Memory B cell (primary cell): Measurements from ENCODE around the gene BCAS1.

Experiments used
- ATAC-seq: fragments of 150-1000 bp; cut with Tn5 transposase; 2 replicates; pipeline ENCODE4 v1.10.0; 2021; ENCODE audit warnings: low read depth, mild to moderate bottlenecking, moderate library complexity
- DNase-seq, 2 donors: peaks; one replicate each; pipeline ENCODE4 v3.0.0; 2022; ENCODE audit warnings: low spot score in 2 of 2
- H3K27ac Mint-ChIP-seq: one replicate; pipeline ENCODE4 v1.8.0; 2022; ENCODE audit warnings: mild to moderate bottlenecking, moderate library complexity, mixed read lengths
- H3K27me3 Mint-ChIP-seq: one replicate; pipeline ENCODE4 v1.8.0; 2022; ENCODE audit warnings: mixed read lengths
- H3K36me3 Mint-ChIP-seq: one replicate; pipeline ENCODE4 v1.8.0; 2022; ENCODE audit warnings: mild to moderate bottlenecking, mixed read lengths
- H3K4me1 Mint-ChIP-seq: one replicate; pipeline ENCODE4 v1.8.0; 2022; ENCODE audit warnings: mixed read lengths
- H3K4me3 Mint-ChIP-seq: one replicate; pipeline ENCODE4 v1.8.0; 2022; ENCODE audit warnings: mild to moderate bottlenecking, moderate library complexity, mixed read lengths
- H3K9me3 Mint-ChIP-seq: one replicate; pipeline ENCODE4 v1.8.0; 2022; ENCODE audit warnings: mixed read lengths

Gene BCAS1

DNA sequence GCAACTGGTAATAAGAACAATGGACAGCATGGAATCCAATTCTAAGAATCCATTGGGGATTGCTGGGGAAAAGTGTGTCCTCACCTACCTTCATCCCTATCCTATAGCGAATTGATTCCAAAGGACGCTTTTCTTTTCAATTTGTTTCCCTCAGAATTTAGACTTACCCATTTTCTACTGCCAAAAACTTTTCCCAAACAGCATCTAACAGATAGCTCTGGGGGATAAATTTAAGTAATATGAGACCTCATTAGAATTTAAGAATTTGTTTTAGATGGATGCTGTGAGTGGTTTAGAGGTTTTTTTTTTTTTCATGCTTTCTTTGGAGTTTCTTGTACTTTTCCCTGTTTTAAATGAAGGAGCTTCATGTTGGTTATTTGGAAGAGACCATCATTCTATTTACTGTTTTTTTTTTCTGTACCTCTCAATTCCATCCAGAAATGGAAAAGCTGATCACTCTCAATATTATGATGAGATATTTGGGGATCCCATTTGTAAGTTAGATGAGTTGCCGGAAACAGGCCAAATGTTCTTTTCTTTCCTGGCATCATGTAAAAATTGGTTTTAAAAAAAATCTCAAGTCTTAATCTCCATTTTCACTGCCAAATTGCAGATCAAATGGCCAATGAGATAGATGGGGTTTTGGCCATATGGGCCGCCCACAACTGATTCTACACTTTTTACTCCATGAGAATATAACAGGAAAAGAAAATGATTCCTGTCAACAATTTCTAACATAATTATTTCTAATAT, 105.7 kb downstream of the BCAS1 start:
- Mint-ChIP-seq H3K27me3 (peaks cover 3% of the 10 kb centered on the region), H3K4me1 (peaks cover 3% of the 10 kb centered on the region), H3K36me3 (peaks cover 2% of the 10 kb centered on the region), H3K27ac (no peak overlapping the region), H3K9me3 (no peaks in the 10 kb centered on the region), H3K4me3 (no peak overlapping the region)
- ATAC-seq (no peak), DNase-seq (no peak)

DNA sequence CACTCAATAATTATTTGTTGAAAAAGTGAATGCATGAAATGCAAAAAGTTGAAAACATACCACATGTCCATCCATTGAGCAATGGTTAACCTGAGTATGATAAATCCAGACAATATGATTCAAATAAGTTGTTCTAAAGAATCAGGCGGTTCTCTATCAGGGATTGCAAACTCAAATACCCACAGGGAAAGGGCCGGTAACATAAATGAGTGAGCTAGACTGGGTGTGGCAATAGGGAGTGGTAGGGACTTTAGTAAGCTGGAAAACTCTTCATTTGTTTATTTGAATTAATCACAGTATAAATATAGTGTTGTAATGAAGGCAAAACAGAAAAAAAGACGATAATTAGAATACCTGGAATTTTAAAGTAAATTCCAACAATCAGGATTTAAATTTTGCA, 106.3 kb downstream of the BCAS1 start:
- Mint-ChIP-seq H3K27me3 (peaks cover 3% of the 10 kb centered on the region), H3K9me3 (no peaks in the 10 kb centered on the region), H3K36me3 (peaks cover 2% of the 10 kb centered on the region), H3K4me1 (peaks cover 3% of the 10 kb centered on the region), H3K4me3 (no peak overlapping the region), H3K27ac (no peak overlapping the region)
- DNase-seq (no peak), ATAC-seq (no peak)

DNA sequence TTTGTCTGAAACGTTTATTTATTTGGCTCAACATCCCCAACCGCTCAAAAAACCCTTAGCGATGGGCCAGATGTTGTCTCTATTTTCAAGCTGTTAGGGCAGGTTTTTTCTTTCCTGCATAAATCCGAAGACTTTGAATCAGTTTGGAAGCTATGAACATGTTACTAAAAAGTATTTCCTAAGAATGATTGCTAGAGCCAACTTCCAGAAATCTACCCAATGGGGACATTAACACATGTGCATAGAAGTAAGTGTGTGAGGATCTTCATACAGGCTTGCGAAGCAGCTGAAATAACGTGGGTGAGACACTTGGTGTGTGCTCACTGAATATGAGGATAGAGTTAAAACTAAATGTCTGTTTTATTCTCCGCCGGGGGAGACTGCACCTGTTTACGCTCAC, 106.8 kb downstream of the BCAS1 start:
- peaks cover 3% of the 10 kb centered on the region for H3K4me1 Mint-ChIP-seq
- ATAC-seq, result no peak
- peaks cover 2% of the 10 kb centered on the region for H3K36me3 Mint-ChIP-seq
- H3K27ac Mint-ChIP-seq, result no peak overlapping the region
- H3K27me3 Mint-ChIP-seq, result peaks cover 3% of the 10 kb centered on the region
- no peak overlapping the region for H3K4me3 Mint-ChIP-seq
- H3K9me3 Mint-ChIP-seq, result no peaks in the 10 kb centered on the region
- no peak for DNase-seq

DNA sequence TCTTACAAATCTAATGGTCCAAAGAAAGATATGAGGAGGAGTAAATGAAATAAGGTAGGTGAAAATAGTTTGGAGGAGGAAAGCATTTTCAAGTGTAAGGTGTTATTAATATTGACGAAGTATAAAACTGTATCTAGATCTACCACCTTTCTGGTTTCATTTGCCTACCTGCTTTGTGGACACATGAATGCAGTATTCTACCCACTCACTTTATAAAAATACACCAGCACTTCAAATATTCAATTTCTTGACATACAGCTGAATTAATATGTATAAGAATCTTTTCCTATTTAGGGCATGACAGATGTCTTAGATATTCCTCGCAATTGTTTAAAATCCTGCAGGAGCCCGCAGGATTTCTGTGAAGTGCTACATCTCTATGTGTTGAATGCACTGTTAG, 108.0 kb downstream of the BCAS1 start:
- H3K4me1 Mint-ChIP-seq, result peaks cover 3% of the 10 kb centered on the region
- no peak for DNase-seq
- no peaks in the 10 kb centered on the region for H3K9me3 Mint-ChIP-seq
- H3K27me3 Mint-ChIP-seq, result peaks cover 3% of the 10 kb centered on the region
- H3K4me3 Mint-ChIP-seq, result no peak overlapping the region
- ATAC-seq, result no peak
- H3K27ac Mint-ChIP-seq, result no peak overlapping the region
- peaks cover 2% of the 10 kb centered on the region for H3K36me3 Mint-ChIP-seq

DNA sequence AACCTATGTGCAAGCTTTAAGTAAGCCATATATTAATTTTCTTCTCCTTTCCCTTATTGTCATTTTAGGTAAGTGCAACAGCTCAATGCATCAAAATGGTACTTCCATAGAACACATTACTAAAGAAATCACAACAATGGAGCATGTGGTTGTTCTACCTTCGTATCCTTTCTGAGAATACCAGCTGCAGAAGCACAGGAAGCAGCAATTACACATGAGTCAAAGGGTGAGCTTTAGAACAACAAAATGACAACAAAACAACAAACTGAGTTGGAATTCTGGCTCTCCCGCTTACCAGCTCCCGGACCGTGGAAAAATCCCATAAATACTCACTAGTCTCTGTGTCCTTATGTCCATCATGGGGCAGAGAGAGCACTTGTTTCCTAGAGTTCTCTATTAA, 108.9 kb downstream of the BCAS1 start:
- ATAC-seq, result no peak
- H3K27ac Mint-ChIP-seq, result no peak overlapping the region
- DNase-seq, result no peak
- H3K4me3 Mint-ChIP-seq, result no peak overlapping the region
- peaks cover 2% of the 10 kb centered on the region for H3K36me3 Mint-ChIP-seq
- H3K9me3 Mint-ChIP-seq, result peaks cover 1% of the 10 kb centered on the region
- H3K4me1 Mint-ChIP-seq, result peaks cover 3% of the 10 kb centered on the region
- peaks cover 2% of the 10 kb centered on the region for H3K27me3 Mint-ChIP-seq

DNA sequence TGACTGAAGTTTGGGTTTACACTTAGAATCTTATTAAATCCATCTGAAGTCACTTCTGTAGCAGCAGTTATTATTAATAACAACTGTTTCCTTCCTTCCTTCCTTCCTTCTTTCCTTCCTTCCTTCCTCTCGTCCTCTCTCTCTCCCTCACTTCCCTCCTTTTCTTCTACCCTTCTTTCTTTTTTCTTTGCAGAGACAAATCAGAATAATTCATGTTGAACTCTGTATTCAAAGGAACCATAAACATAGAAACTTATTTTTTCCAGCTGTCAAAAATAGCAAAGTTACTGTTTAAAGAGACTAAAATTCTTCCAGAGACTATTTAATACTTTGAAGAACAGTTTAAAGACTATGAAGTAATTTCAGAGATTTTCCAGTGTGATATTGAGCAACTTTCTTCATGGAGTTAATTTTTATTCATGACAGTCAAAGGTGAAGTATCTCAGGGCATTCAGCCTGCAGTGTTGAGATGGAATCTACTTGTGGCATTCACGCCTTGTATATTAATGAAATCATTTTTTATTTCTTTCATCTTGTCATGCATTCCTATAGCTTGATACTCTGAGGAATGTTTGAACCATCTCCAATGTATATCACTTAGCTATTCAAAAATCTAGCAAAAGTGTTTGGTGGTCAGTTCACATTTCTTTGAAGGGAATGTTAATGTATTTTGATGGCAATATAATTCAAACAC, 109.7 kb downstream of the BCAS1 start:
- H3K27ac Mint-ChIP-seq, result no peak overlapping the region

DNA sequence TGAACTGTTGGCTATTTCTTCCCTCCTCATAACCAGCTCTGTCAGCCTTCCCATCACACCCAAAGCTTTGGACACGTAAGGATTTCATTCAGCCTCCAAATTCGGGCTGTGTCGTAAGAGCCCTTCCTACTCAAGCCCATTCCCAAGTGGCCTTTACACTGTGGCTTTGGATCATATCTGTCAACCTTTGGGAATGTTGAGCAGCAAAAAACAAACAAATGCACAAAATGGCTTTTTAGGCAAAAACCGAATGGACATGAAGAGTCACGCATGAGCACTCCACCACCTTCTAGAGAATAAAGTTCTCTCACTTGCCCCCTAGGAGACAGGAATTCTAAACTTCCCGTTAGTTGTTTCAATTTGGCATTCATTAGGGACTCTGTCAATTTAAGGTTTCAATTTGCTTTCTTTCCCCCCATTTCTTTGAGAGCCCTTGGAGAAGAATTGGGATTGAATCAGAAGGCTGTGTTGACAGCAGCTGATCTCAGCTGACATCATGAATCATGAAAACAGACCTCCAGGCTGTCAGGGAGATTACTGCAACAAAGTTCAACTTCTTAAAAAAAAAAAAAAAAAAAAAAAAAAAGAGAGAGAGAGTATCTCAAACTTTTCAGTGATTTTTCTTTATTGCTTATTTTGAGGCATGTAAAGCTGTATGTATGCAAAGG, 110.3 kb downstream of the BCAS1 start:
- Mint-ChIP-seq H3K27ac (no peak overlapping the region), H3K27me3 (peaks cover 2% of the 10 kb centered on the region), H3K9me3 (peaks cover 1% of the 10 kb centered on the region), H3K36me3 (peaks cover 2% of the 10 kb centered on the region), H3K4me3 (no peak overlapping the region), H3K4me1 (peaks cover 3% of the 10 kb centered on the region)
- DNase-seq (no peak), ATAC-seq (no peak)

More for the DNA sequence above, 109.7 kb downstream of the BCAS1 start:
- ATAC-seq, result no peak
- peaks cover 1% of the 10 kb centered on the region for H3K9me3 Mint-ChIP-seq
- H3K4me3 Mint-ChIP-seq, result no peak overlapping the region
- H3K36me3 Mint-ChIP-seq, result no peaks in the 10 kb centered on the region
- H3K27me3 Mint-ChIP-seq, result peaks cover 2% of the 10 kb centered on the region
- no peak for DNase-seq
- H3K4me1 Mint-ChIP-seq, result peaks cover 3% of the 10 kb centered on the region

DNA sequence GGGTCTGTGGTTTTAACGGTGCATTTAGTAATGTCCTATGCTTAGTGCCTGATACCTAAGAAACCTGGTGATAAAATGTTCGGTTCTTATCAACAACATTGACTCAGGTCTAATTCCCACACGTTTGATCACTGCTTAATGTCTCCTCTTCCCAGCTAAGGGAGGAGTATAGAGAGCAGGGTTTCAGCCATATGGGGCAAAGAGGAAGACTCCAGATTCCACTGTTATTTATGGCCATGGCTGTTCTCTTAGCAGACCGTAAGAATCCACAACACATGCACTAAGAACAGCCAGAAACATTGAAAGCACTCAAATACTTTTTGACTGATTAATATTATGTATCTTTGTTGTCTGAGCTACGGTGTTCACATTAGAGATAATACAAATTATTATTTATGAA, 112.1 kb downstream of the BCAS1 start:
- H3K36me3 Mint-ChIP-seq, result peaks cover 5% of the 10 kb centered on the region
- H3K27ac Mint-ChIP-seq, result no peak overlapping the region
- H3K9me3 Mint-ChIP-seq, result peaks cover 3% of the 10 kb centered on the region
- DNase-seq (no peak), ATAC-seq (no peak)
- H3K27me3 Mint-ChIP-seq, result no peaks in the 10 kb centered on the region
- H3K4me3 Mint-ChIP-seq, result no peak overlapping the region
- H3K4me1 Mint-ChIP-seq, result peaks cover 3% of the 10 kb centered on the region

DNA sequence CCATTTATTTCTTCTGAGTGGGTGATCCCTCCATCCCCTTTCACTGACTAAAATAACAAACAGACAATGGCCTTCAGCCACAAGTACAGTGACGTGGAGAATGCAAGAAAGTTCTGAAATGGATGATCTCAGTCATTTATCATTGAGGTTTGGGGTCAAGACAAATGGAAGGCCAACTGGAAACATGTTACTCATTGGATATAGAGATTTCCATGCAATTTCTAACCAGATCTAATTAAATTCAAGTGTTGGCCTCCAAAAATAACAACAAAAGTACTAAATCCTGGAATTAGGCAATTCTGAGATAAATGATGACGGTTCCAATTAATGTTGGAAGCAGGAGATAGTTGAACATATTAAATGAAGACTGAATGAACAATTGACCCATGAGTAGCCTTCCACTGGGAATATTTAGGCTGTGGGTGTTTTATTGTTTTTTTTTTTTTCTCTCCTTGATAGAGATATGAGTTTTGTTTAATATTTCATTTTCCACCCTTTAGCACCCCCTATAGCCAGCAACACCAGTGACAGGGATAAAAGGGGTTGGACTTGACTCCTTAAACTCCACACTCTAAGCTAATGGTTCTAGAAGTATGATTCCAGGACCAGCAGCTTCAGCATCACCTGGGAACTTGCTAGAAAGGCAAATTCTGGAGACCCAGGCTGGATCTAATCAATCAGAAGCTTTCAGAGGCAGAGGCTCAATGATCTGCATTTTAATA, 112.8 kb downstream of the BCAS1 start:
- Mint-ChIP-seq H3K27me3 (no peaks in the 10 kb centered on the region), H3K4me1 (peaks cover 3% of the 10 kb centered on the region), H3K4me3 (no peak overlapping the region), H3K27ac (no peak overlapping the region), H3K36me3 (peaks cover 7% of the 10 kb centered on the region), H3K9me3 (peaks cover 5% of the 10 kb centered on the region)
- ATAC-seq (no peak), DNase-seq (no peak)

DNA sequence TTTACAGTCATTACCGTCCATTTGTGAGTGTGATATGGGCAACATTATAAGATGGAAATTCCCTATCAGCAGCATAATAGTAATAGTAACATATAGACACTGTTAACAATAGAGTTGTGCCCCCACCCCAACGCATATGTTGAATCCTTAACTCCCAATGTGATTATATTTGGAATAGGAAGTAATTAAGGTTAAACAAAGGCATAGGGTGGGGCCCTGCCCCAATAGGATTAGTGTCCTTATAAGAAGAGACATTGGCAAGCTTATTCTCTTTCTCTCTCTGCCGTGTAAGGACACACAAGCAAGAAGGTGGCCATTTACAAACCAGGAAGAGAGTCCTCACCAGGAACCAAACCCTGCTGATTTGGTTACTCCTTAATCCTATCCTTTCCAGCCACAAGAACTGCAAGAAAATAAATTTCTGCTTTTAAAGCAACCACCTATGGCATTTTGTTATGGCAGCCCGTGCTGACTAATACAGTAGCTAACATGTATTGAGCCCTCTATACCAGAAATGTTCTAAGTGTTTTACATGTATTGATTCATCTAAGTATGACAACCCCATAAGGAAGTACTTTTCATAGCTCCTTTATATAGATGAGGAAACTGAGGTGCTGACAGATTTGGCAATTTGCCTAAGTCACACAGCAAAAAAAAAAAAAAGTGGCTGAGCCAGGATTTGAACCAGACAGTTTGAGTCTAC, 114.2 kb downstream of the BCAS1 start:
- H3K4me1 Mint-ChIP-seq, result peaks cover 7% of the 10 kb centered on the region
- ATAC-seq, result no peak
- H3K27me3 Mint-ChIP-seq, result no peaks in the 10 kb centered on the region
- DNase-seq, result no peak
- peaks cover 9% of the 10 kb centered on the region for H3K36me3 Mint-ChIP-seq
- no peak overlapping the region for H3K27ac Mint-ChIP-seq
- H3K4me3 Mint-ChIP-seq, result no peak overlapping the region
- peaks cover 6% of the 10 kb centered on the region for H3K9me3 Mint-ChIP-seq

DNA sequence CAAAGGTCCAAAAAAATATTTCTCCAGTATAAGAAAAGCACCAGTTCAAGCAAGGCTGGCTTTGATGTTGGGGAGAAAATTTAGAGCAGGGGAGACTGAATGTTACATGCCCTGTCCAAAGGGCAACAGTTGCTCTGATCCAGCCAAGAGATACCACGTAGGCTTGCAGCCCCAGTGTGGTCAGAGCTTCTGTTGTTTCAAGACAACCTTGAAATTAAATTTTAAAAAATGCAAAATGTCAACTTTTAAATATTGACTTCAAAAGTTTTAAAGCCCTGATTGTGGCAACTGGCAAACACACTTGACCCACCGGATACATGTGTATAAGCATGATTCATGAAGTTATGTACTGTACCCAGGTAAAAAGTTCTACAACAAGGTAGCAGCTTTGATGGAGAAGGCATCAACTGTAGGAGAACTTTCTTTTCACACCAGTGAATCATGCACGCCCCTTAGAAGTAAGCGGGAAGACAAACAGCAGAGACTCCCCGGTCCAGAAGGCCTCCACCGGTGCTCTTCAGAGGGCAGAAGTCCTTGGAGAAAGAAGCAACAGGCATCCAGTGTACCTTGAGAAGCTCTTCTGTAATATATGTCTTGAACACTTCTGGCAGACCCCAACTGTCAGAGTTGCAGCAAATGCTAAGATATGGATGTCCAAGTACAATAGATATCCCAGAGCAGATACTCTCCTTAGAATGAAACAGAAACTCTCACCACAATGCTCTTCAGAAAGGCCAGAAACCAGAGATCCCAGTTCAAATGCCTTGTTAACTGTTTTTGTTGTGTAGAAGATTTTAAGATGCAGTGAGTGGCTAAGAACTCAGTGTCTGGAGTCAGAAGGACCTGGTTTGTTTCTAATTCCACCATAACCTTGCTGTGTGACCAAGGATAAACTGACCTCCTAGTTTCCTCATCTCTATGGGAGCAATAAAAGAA, 115.4 kb downstream of the BCAS1 start:
- DNase-seq, result no peak
- Mint-ChIP-seq H3K4me1 (peaks cover 7% of the 10 kb centered on the region), H3K27me3 (no peaks in the 10 kb centered on the region), H3K36me3 (peaks cover 9% of the 10 kb centered on the region), H3K4me3 (no peak overlapping the region), H3K9me3 (peaks cover 6% of the 10 kb centered on the region), H3K27ac (no peak overlapping the region)
- no peak for ATAC-seq

DNA sequence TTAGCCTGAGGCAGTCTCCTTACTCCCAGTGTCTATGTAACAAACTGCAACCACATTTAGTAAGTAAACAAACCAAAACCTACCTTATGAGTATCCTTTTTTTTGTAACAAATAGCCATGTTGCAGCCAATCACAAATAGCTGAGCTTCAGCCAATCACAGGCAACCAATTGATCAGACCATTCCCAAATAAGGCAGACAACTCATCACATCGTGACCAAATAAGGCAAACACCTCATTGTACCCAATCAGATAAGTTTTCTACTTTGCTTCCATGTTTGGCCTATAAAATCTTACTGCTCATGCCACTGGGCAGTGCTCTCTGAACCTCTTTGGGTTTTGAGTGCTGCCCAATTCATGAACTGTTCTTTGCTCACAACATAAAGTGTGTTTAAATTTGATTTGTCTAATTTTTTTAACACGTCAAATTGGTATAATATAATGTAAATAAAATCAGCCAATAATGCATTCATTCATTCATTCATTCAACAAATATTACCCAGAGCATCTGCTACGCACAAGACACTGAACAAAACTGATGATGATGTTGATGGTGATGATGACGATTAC, 117.8 kb downstream of the BCAS1 start:
- H3K27ac Mint-ChIP-seq, result no peak overlapping the region
- peaks cover 25% of the 10 kb centered on the region for H3K4me1 Mint-ChIP-seq
- peaks cover 9% of the 10 kb centered on the region for H3K36me3 Mint-ChIP-seq
- ATAC-seq (no peak), DNase-seq (no peak)
- no peaks in the 10 kb centered on the region for H3K27me3 Mint-ChIP-seq
- no peak overlapping the region for H3K4me3 Mint-ChIP-seq
- H3K9me3 Mint-ChIP-seq, result peaks cover 6% of the 10 kb centered on the region
